Cardiac muscle cell (in vitro differentiated cells and primary cell): ENCODE results near the gene SPCS2. TPM values are rescaled to one million over a fixed set of nuclear protein-coding genes. Genes with fewer than 3 reads are reported as not detected.

Experiments used
- DNase-seq, 2 donors: peaks; one replicate each; pipeline versions ENCODE4 v3.0.0 to v3.0.0-alpha.2; 2010 to 2017; ENCODE audit warnings: low read depth in 1 of 2, low spot score in 1 of 2
- H3K27ac ChIP-seq: fragments of 200-600 bp; sonication (generic); 2 replicates; pipeline ENCODE4 v1.5.1; 2016
- H3K27me3 ChIP-seq: fragments of 200-600 bp; sonication (generic); 2 replicates; pipeline ENCODE4 v1.6.0; 2016; ENCODE audit warnings: control low read depth
- H3K36me3 ChIP-seq: fragments of 200-600 bp; sonication (generic); 2 replicates; pipeline ENCODE4 v1.5.1; 2016; ENCODE audit warnings: control low read depth
- H3K4me1 ChIP-seq: fragments of 200-600 bp; sonication (generic); 2 replicates; pipeline ENCODE4 v1.8.1; 2017; ENCODE audit warnings: low read depth, mild to moderate bottlenecking, mixed run types
- H3K4me3 ChIP-seq: fragments of 200-600 bp; sonication (generic); 2 replicates; pipeline ENCODE4 v1.5.1; 2016; ENCODE audit warnings: mild to moderate bottlenecking
- H3K9me3 ChIP-seq: fragments of 200-600 bp; sonication (generic); 2 replicates; pipeline ENCODE4 v1.5.1; 2017; ENCODE audit warnings: low read depth, mild to moderate bottlenecking, control low read depth
- CTCF ChIP-seq: IDR thresholded peaks from 2 replicates; pipeline ENCODE4 v1.5.1; 2012; ENCODE audit warnings: low read depth, mild to moderate bottlenecking, low read length
- polyA plus RNA-seq: library from polyadenylated mRNA; unstranded; fragments of >200 nt; fragmentation: Nextera tagmentation; extraction: Ambion mirVana; gene quantifications from 2 replicates; pipeline ENCODE4 v1.2.1, GENCODE V29; 2016
- total RNA-seq: library from RNA; depleted of rRNA; stranded (reverse); fragments of >200 nt; gene quantifications from 2 replicates; pipeline ENCODE4 v1.2.3, GENCODE V29; 2016

The SPCS2 gene
- total and polyA plus RNA-seq, 2 experiments from 2014 or later = 48.5 to 430 TPM

GRCh38 chr11:74950374-74950969, 1.4 kb downstream of the SPCS2 start:
- Histone ChIP-seq H3K4me3 (peak overlapping the region; percentile 87), H3K27me3 (no peaks in the 10 kb centered on the region), H3K36me3 (no peaks in the 10 kb centered on the region), H3K9me3 (no peaks in the 10 kb centered on the region), H3K27ac (peak overlapping the region; percentile 5), H3K4me1 (peaks cover 24% of the 10 kb centered on the region)
- TF ChIP-seq CTCF = no peak
- no peak for DNase-seq

- Histone ChIP-seq H3K27me3 (no peaks in the 10 kb centered on the region), H3K36me3 (no peaks in the 10 kb centered on the region), H3K27ac (no peak overlapping the region), H3K9me3 (no peaks in the 10 kb centered on the region), H3K4me1 (peaks cover 24% of the 10 kb centered on the region), H3K4me3 (no peak overlapping the region)
- no peak for DNase-seq
- no peak for TF ChIP-seq CTCF
Observed at GRCh38 chr11:74951226-74951625, 2.2 kb downstream of the SPCS2 start.

GRCh38 chr11:74952752-74953151, 3.7 kb downstream of the SPCS2 start:
- no peak for TF ChIP-seq CTCF
- Histone ChIP-seq H3K4me3 (no peak overlapping the region), H3K9me3 (no peaks in the 10 kb centered on the region), H3K27me3 (no peaks in the 10 kb centered on the region), H3K4me1 (peaks cover 24% of the 10 kb centered on the region), H3K27ac (peak overlapping the region; percentile 65), H3K36me3 (no peaks in the 10 kb centered on the region)
- DNase-seq = peak in 1 of 2 donors; percentile 2

- Histone ChIP-seq H3K27ac (no peak overlapping the region), H3K27me3 (no peaks in the 10 kb centered on the region), H3K9me3 (no peaks in the 10 kb centered on the region), H3K4me3 (no peak overlapping the region), H3K36me3 (no peaks in the 10 kb centered on the region), H3K4me1 (peaks cover 24% of the 10 kb centered on the region)
- no peak for DNase-seq
- TF ChIP-seq CTCF = no peak
Observed at GRCh38 chr11:74953451-74953850, 4.4 kb downstream of the SPCS2 start.

- H3K27ac ChIP-seq = no peak overlapping the region
- H3K4me3 ChIP-seq = no peak overlapping the region
- no peaks in the 10 kb centered on the region for H3K36me3 ChIP-seq
- H3K27me3 ChIP-seq = no peaks in the 10 kb centered on the region
- no peaks in the 10 kb centered on the region for H3K9me3 ChIP-seq
- DNase-seq = no peak
- peaks cover 24% of the 10 kb centered on the region for H3K4me1 ChIP-seq
- TF ChIP-seq CTCF = no peak
Observed at GRCh38 chr11:74954199-74954598, 5.1 kb downstream of the SPCS2 start.
